ENCODE measurements around the gene C22orf39. TPM values are rescaled to one million over a fixed set of nuclear protein-coding genes. Genes with fewer than 3 reads are reported as not detected.

C22orf39 gene
- total RNA-seq, 2 experiments from 2014 or later, result 52.1 to 64.8 TPM

DNA sequence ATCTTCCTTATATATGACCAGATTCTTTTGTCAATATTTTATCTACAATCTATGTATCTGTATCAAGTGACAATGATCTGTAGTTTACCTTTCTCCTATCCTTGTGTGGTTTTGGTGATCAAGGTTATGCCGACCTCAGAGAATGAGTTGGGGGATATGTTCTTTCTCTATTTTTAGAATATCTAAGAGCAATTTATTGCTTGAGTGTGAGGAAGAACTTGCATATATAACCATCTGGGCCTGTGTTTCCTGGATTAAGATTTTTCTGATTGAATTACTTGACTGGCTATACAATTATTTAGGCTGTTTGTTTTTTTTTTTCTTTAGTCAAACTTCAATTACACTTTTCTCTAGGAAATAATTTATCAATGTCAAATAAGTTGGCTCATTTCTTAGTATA lies 14.0 kb upstream of the C22orf39 start:
- H3K36me3 ChIP-seq (ENCODE audit: insufficient read depth, low read length), result peaks cover 96% of the 10 kb centered on the region
- no peak for DNase-seq (ENCODE audit: low spot score)
- intact Hi-C loops (cut with micrococcal nuclease; ENCODE audit: unreplicated experiment), result loop anchor here (10.0 kb wide), 1 partner anchor 117 kb away; no protein-coding TSS in a partner anchor
- H3K4me1 ChIP-seq (ENCODE audit: insufficient read depth, low read length, poor library complexity, severe bottlenecking), result no peaks in the 10 kb centered on the region
- H3K79me2 ChIP-seq (ENCODE audit: insufficient read depth, low read depth, low read length), result no peaks in the 10 kb centered on the region
- no peaks in the 10 kb centered on the region for H3K9me3 ChIP-seq (ENCODE audit: low read length)
- no peaks in the 10 kb centered on the region for H3K9me2 ChIP-seq (ENCODE audit: insufficient read depth, low read length)
- ChIA-PET POLR2A (interaction anchor here (0.5 kb wide), 1 partner anchor 135 kb away, joined by 5 read pairs; no protein-coding TSS in a partner anchor), CTCF (ENCODE audit: unreplicated experiment) (no interaction called here)
- no TSS peak for BruUV-seq (replicated peaks)
- H4K20me1 ChIP-seq (ENCODE audit: insufficient read depth, low read length), result no peaks in the 10 kb centered on the region
- H3K27ac ChIP-seq (ENCODE audit: low read depth, low read length, poor library complexity, severe bottlenecking), result no peak overlapping the region
- TF ChIP-seq CTCF (conservative IDR thresholded peaks at IDR 0.05; ENCODE audit: low read length) (no peak), EZH2phosphoT487 (IDR thresholded peaks at IDR 0.05; ENCODE audit: borderline replicate concordance, low read depth, low read length) (no peak)
- no peak overlapping the region for H3K4me2 ChIP-seq (ENCODE audit: low read length)
- no peak overlapping the region for H3K4me3 ChIP-seq (ENCODE audit: low read depth, low read length, poor library complexity, severe bottlenecking)
- H2AFZ ChIP-seq (ENCODE audit: low read length), result no peak overlapping the region

GRCh38 chr22:19460036-19460435 lies 12.5 kb upstream of the C22orf39 start:
- intact Hi-C loops (cut with micrococcal nuclease; ENCODE audit: unreplicated experiment), result loop anchor here (10.0 kb wide), 1 partner anchor 115 kb away; no protein-coding TSS in a partner anchor
- TF ChIP-seq CTCF (conservative IDR thresholded peaks at IDR 0.05; ENCODE audit: low read length), result no peak
- no peak for TF ChIP-seq EZH2phosphoT487 (IDR thresholded peaks at IDR 0.05; ENCODE audit: borderline replicate concordance, low read depth, low read length)
- no peaks in the 10 kb centered on the region for H4K20me1 ChIP-seq (ENCODE audit: insufficient read depth, low read length)
- no peak overlapping the region for H3K4me2 ChIP-seq (ENCODE audit: low read length)
- no peak overlapping the region for H3K27ac ChIP-seq (ENCODE audit: low read depth, low read length, poor library complexity, severe bottlenecking)
- no peak for DNase-seq (ENCODE audit: low spot score)
- POLR2A ChIA-PET, result interaction anchor here (0.7 kb wide), 1 partner anchor 91 kb away, joined by 5 read pairs; no protein-coding TSS in a partner anchor
- H3K9me3 ChIP-seq (ENCODE audit: low read length), result no peaks in the 10 kb centered on the region
- no TSS peak for BruUV-seq (replicated peaks)
- peaks cover 96% of the 10 kb centered on the region for H3K36me3 ChIP-seq (ENCODE audit: insufficient read depth, low read length)
- H3K4me1 ChIP-seq (ENCODE audit: insufficient read depth, low read length, poor library complexity, severe bottlenecking), result no peaks in the 10 kb centered on the region
- no peak overlapping the region for H3K4me3 ChIP-seq (ENCODE audit: low read depth, low read length, poor library complexity, severe bottlenecking)
- H2AFZ ChIP-seq (ENCODE audit: low read length), result no peak overlapping the region
- no peaks in the 10 kb centered on the region for H3K9me2 ChIP-seq (ENCODE audit: insufficient read depth, low read length)
- H3K79me2 ChIP-seq (ENCODE audit: insufficient read depth, low read depth, low read length), result no peaks in the 10 kb centered on the region
- CTCF ChIA-PET (ENCODE audit: unreplicated experiment), result no interaction called here

DNA sequence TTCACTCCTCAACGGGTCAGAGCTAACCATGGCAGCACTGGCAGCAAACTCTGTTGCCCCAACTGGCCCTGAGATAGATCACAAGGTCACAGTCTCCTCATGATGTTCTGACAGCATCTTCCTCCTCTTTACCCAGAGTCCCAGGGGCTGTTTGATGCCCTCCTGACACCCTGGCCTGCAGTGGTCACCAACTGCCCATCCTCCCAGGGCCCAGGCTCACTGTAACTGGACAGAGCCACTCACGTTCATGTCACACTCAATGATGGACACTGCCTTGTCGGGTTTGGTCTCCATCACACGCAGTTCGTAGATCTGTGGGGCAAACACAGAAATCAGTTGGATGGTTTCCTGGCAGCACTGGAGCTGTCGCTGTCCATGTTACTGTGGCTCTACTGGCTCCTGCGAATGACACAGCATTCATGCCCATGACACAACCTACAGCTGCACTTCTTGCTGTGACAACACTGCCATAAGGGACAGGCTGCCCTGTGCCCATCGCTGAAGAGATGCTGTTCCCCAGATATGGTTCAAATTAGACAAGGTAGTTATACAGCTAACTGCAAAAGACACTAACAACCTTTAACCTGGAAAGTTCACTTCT lies 10.4 kb upstream of the C22orf39 start:
- H2AFZ ChIP-seq (ENCODE audit: low read length), result no peak overlapping the region
- peaks cover 97% of the 10 kb centered on the region for H3K36me3 ChIP-seq (ENCODE audit: insufficient read depth, low read length)
- CTCF ChIA-PET (ENCODE audit: unreplicated experiment), result no interaction called here
- no peaks in the 10 kb centered on the region for H3K9me3 ChIP-seq (ENCODE audit: low read length)
- intact Hi-C loops (cut with micrococcal nuclease; ENCODE audit: unreplicated experiment), result no loop called here
- no peak overlapping the region for H3K27ac ChIP-seq (ENCODE audit: low read depth, low read length, poor library complexity, severe bottlenecking)
- H3K4me1 ChIP-seq (ENCODE audit: insufficient read depth, low read length, poor library complexity, severe bottlenecking), result no peaks in the 10 kb centered on the region
- no TSS peak for BruUV-seq (replicated peaks)
- H3K9me2 ChIP-seq (ENCODE audit: insufficient read depth, low read length), result no peaks in the 10 kb centered on the region
- no peaks in the 10 kb centered on the region for H4K20me1 ChIP-seq (ENCODE audit: insufficient read depth, low read length)
- DNase-seq (ENCODE audit: low spot score), result no peak
- H3K4me2 ChIP-seq (ENCODE audit: low read length), result no peak overlapping the region
- H3K79me2 ChIP-seq (ENCODE audit: insufficient read depth, low read depth, low read length), result no peaks in the 10 kb centered on the region
- no peak overlapping the region for H3K4me3 ChIP-seq (ENCODE audit: low read depth, low read length, poor library complexity, severe bottlenecking)
- TF ChIP-seq EZH2phosphoT487 (IDR thresholded peaks at IDR 0.05; ENCODE audit: borderline replicate concordance, low read depth, low read length) (no peak), CTCF (conservative IDR thresholded peaks at IDR 0.05; ENCODE audit: low read length) (no peak)
- POLR2A ChIA-PET, result no interaction called here

All from OCI-LY7 (cell line).